WTC11 (cell line): Measurements from ENCODE around the gene MLC1.

Source experiments
- GTF2I ChIP-seq: fragments of 250-450 bp; sonication (Bioruptor Pico); conservative IDR thresholded peaks from 2 replicates; pipeline ENCODE4 v1.4.0; 2021; ENCODE audit warnings: mild to moderate bottlenecking
- TF ChIP-seq, protein P1 (sequence below): sonication (generic); formaldehyde crosslinking; IDR thresholded peaks from 2 replicates; pipeline ENCODE4 v1.8.1; 2023; ENCODE audit warnings: mild to moderate bottlenecking, missing genetic modification reagents

DNA sequence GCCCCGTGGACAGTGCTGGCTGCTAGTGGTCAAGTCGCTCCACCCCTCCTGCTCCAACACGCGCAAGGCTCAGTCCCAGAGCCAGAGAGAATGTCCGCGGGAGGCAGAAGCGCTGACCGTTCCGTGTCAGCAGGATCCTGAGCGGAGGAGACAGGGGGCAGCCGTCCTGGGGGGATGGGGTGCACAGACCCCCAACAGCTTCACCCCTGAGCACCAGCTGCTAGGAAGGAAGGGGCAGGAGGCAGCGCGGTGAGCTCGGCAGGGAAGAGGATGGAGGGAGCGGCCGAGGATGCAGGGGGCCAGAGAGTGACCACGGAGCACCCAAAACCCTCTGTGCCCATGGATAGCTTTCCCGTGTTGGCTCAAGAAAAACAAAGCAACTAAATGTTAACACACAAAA is 20.8 kb downstream of the MLC1 start:
- TF ChIP-seq GTF2I (CRISPR knock-in tag), result no peak
- TF ChIP-seq, protein P1, sequence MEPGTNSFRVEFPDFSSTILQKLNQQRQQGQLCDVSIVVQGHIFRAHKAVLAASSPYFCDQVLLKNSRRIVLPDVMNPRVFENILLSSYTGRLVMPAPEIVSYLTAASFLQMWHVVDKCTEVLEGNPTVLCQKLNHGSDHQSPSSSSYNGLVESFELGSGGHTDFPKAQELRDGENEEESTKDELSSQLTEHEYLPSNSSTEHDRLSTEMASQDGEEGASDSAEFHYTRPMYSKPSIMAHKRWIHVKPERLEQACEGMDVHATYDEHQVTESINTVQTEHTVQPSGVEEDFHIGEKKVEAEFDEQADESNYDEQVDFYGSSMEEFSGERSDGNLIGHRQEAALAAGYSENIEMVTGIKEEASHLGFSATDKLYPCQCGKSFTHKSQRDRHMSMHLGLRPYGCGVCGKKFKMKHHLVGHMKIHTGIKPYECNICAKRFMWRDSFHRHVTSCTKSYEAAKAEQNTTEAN (CRISPR knock-in tag), result no peak
